B cell (primary cell): Measurements from ENCODE around the gene GIMAP1. TPM values are rescaled to one million over a fixed set of nuclear protein-coding genes. Genes with fewer than 3 reads are reported as not detected.

ENCODE experiments used
- ATAC-seq: fragments of 200-7000 bp; cut with Tn5 transposase; one replicate; pipeline ENCODE4 v1.10.0; 2021; ENCODE audit warnings: low read depth, mild to moderate bottlenecking, moderate number of reproducible peaks, moderate library complexity
- CTCF ChIA-PET: fragments of 350-600 bp; sonication (Branson Sonifier 250); formaldehyde crosslinking; loops from one replicate; lab custom pipeline; 2021; ENCODE audit warnings: antibody characterized with exemption, inconsistent platforms; lab: Charles Lee
- POLR2A ChIA-PET: fragments of 350-600 bp; sonication (Branson Sonifier 250); formaldehyde crosslinking; loops from one replicate; lab custom pipeline; 2021; ENCODE audit warnings: antibody characterized with exemption; lab: Charles Lee
- DNase-seq: peaks from one replicate; pipeline ENCODE4 v3.0.0; 2013
- H2AFZ ChIP-seq: 2 replicates; pipeline ENCODE4 v1.6.1; 2012; ENCODE audit warnings: mild to moderate bottlenecking, low read depth, low read length; ENCODE audit not compliant: insufficient read depth, poor library complexity, severe bottlenecking
- H3K27ac ChIP-seq, 2 donors: 1 replicate in 1 of 2; 2 replicates in 1 of 2; pipeline ENCODE4 v1.5.1; 2012 to 2013; ENCODE audit warnings: low read length in 2 of 2, mild to moderate bottlenecking in 2 of 2, moderate library complexity in 1 of 2
- H3K27me3 ChIP-seq, 4 experiments: fragments of 200-600 bp in 1 of 4; sonication (generic) in 1 of 4; replicated peaks in 1 of 4; 1 replicate in 2 of 4; 2 replicates in 2 of 4; pipeline versions ENCODE4 v1.6.1 to v1.7.0; 2013 to 2016; ENCODE audit warnings: low read length in 3 of 4, mild to moderate bottlenecking in 2 of 4, mixed read lengths in 1 of 4, moderate library complexity in 1 of 4; ENCODE audit not compliant: insufficient read depth in 4 of 4, control insufficient read depth in 3 of 4; ENCODE audit errors: control extremely low read depth in 1 of 4
- H3K36me3 ChIP-seq, 2 experiments: replicated peaks in 1 of 2; 1 replicate in 1 of 2; 2 replicates in 1 of 2; pipeline versions ENCODE4 v1.6.1 to v1.7.1; 2013; ENCODE audit warnings: low read length in 1 of 2; ENCODE audit not compliant: insufficient read depth in 2 of 2, control insufficient read depth in 1 of 2; ENCODE audit errors: control extremely low read depth in 1 of 2, extremely low read depth in 1 of 2
- H3K4me1 ChIP-seq, 2 donors: fragments of 200-600 bp in 1 of 2; sonication (generic) in 1 of 2; 1 replicate in 1 of 2; 2 replicates in 1 of 2; pipeline versions ENCODE4 v1.5.1 to v1.6.1; 2013 to 2017; ENCODE audit warnings: low read length in 2 of 2; ENCODE audit not compliant: control insufficient read depth in 2 of 2, insufficient read depth in 2 of 2
- H3K4me2 ChIP-seq: replicated peaks from 2 replicates; pipeline ENCODE3; 2012; ENCODE audit warnings: mild to moderate bottlenecking, low read depth, low read length; ENCODE audit not compliant: poor library complexity, severe bottlenecking
- H3K4me3 ChIP-seq, 5 experiments: fragments of 200-600 bp in 1 of 5; sonication (generic) in 1 of 5; 1 replicate in 3 of 5; 2 replicates in 2 of 5; pipeline versions ENCODE4 v1.5.1 to v1.7.0; 2011 to 2016; ENCODE audit warnings: low read length in 4 of 5, mild to moderate bottlenecking in 4 of 5, low read depth in 2 of 5, control low read depth in 1 of 5, moderate library complexity in 1 of 5; ENCODE audit not compliant: insufficient read depth in 1 of 5; ENCODE audit errors: control extremely low read depth in 1 of 5, extremely low read depth in 1 of 5
- H3K79me2 ChIP-seq: fragments of 200-600 bp; sonication (generic); one replicate; pipeline ENCODE4 v1.6.0; 2016; ENCODE audit warnings: low read length; ENCODE audit not compliant: control insufficient read depth, insufficient read depth
- H3K9ac ChIP-seq: fragments of 200-600 bp; sonication (generic); 2 replicates; pipeline ENCODE4 v1.6.1; 2017; ENCODE audit warnings: mild to moderate bottlenecking, low read length, moderate library complexity
- H3K9me3 ChIP-seq, 3 donors: one replicate each; pipeline versions ENCODE4 v1.6.1 to v1.7.1; 2013; ENCODE audit warnings: low read length in 2 of 3; ENCODE audit not compliant: control insufficient read depth in 2 of 3, insufficient read depth in 1 of 3; ENCODE audit errors: control extremely low read depth in 1 of 3
- H4K20me1 ChIP-seq: 2 replicates; pipeline ENCODE4 v1.6.0; 2012; ENCODE audit warnings: mild to moderate bottlenecking, low read length; ENCODE audit not compliant: insufficient read depth, control insufficient read depth, poor library complexity, severe bottlenecking
- H3K27ac Mint-ChIP-seq: one replicate; pipeline ENCODE4 v1.8.0; 2021; ENCODE audit warnings: mixed read lengths
- H3K27me3 Mint-ChIP-seq: one replicate; pipeline ENCODE4 v1.8.0; 2021; ENCODE audit warnings: mixed read lengths
- H3K4me1 Mint-ChIP-seq: one replicate; pipeline ENCODE4 v1.8.0; 2021; ENCODE audit warnings: mixed read lengths
- H3K4me3 Mint-ChIP-seq: one replicate; pipeline ENCODE4 v1.8.0; 2021; ENCODE audit warnings: mixed read lengths
- H3K9me3 Mint-ChIP-seq: one replicate; pipeline ENCODE4 v1.8.0; 2022; ENCODE audit warnings: mixed read lengths; ENCODE audit not compliant: insufficient read depth
- EZH2 ChIP-seq: IDR thresholded peaks from 2 replicates; pipeline ENCODE4 v1.6.1; 2012; ENCODE audit warnings: borderline replicate concordance, low read depth, mild to moderate bottlenecking, moderate library complexity, low read length; ENCODE audit not compliant: insufficient read depth, poor library complexity, severe bottlenecking
- WGBS: methylation state at CpG from one replicate; pipeline ENCODE4 v1.1.5; 2013; ENCODE audit warnings: missing lambda C conversion rate; ENCODE audit not compliant: insufficient coverage; 5-methylcytosine and 5-hydroxymethylcytosine counted together
- intact Hi-C: fragments of 100-400 bp; cut with micrococcal nuclease; formaldehyde crosslinking; loops from one replicate; pipeline ENCODE4 v1.10.0; 2022
- polyA plus RNA-seq: library from polyadenylated mRNA; depleted of rRNA; stranded (reverse); fragments of >200 nt; gene quantifications from 2 replicates; pipeline ENCODE4 v1.2.3, GENCODE V29; 2012
- total RNA-seq, 2 donors: library from RNA; stranded (reverse); fragments of 120-200 nt in 1 of 2; gene quantifications; 1 replicate in 1 of 2; 2 replicates in 1 of 2; pipeline versions ENCODE4 v1.2.3 to v1.2.4, GENCODE V29; 2013 to 2022
- TF ChIP-seq, protein P1 (sequence below): fragments of 200-600 bp; IDR thresholded peaks from one replicate; pipeline ENCODE4 v1.8.0; 2022; ENCODE audit warnings: antibody characterized with exemption, mild to moderate bottlenecking

Gene GIMAP1
- total and polyA plus RNA-seq, 2 donors (not counting 1 experiment from before 2014, with no cell fraction given), result 0.30 to 0.63 TPM

DNA sequence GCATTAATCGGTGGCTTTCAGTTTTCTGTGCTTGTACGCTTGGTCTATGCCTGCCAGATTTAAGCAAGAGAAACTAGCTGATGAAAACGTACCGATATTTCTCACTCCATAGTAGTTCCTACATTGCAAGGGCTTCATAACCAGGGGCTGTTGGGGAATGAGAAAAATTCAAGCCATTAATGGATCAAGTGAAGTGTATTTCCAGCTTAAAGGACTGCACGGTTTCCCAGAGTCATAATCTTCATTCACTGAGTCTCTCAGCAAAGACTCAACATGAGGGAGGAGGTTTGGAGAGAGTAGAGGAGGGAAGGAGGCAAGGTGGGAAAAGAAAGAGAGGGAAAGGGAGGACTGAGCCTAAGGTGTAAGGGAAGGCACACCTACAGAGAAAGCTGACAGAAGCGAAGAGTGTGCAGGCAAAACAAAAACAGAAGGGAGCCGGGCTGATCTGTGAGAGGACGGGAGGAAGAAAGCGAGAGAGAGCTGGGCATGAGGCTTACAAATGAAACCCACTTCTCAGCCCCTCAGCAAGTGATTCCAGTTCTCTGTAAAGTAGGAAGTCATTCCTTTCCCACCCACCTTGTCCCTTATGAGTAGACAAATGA is 30.3 kb upstream of the GIMAP1 start:
- ATAC-seq (no peak), DNase-seq (peak; percentile 11)
- ChIA-PET CTCF (interaction anchor here (0.8 kb wide), 1 partner anchor 212 kb away, joined by 3 read pairs; no protein-coding TSS in a partner anchor), POLR2A (interaction anchor here (0.5 to 0.6 kb wide), 2 partner anchors 1413 to 1771 kb away, joined by 3 to 4 read pairs; no protein-coding TSS in a partner anchor)
- peak overlapping the region; percentile 77 for H2AFZ ChIP-seq
- peaks cover 11 to 14% of the 10 kb centered on the region in 2 donors for H3K4me1 ChIP-seq
- peak overlapping the region; percentile 83 for H3K4me2 ChIP-seq
- peaks cover 31% of the 10 kb centered on the region for H3K79me2 ChIP-seq
- peaks cover 0 to 29% of the 10 kb centered on the region in 2 experiments for H3K36me3 ChIP-seq
- WGBS, result no CpG with 5 or more reads among the region's 9 CpGs
- H3K9me3 ChIP-seq, result no peaks in the 10 kb centered on the region
- intact Hi-C loops, result no loop called here
- no peaks in the 10 kb centered on the region for H4K20me1 ChIP-seq
- peak overlapping the region; percentile 89 for H3K4me3 Mint-ChIP-seq
- H3K27ac ChIP-seq, result peak overlapping the region; percentile 70 to 88
- no peaks in the 10 kb centered on the region for H3K27me3 Mint-ChIP-seq
- TF ChIP-seq, protein P1, sequence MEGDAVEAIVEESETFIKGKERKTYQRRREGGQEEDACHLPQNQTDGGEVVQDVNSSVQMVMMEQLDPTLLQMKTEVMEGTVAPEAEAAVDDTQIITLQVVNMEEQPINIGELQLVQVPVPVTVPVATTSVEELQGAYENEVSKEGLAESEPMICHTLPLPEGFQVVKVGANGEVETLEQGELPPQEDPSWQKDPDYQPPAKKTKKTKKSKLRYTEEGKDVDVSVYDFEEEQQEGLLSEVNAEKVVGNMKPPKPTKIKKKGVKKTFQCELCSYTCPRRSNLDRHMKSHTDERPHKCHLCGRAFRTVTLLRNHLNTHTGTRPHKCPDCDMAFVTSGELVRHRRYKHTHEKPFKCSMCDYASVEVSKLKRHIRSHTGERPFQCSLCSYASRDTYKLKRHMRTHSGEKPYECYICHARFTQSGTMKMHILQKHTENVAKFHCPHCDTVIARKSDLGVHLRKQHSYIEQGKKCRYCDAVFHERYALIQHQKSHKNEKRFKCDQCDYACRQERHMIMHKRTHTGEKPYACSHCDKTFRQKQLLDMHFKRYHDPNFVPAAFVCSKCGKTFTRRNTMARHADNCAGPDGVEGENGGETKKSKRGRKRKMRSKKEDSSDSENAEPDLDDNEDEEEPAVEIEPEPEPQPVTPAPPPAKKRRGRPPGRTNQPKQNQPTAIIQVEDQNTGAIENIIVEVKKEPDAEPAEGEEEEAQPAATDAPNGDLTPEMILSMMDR, result no peak
- TF ChIP-seq EZH2, result no peak
- H3K27me3 ChIP-seq, result no peaks in the 10 kb centered on the region
- peaks cover 6% of the 10 kb centered on the region for H3K9me3 Mint-ChIP-seq
- peak overlapping the region; percentile 94 for H3K9ac ChIP-seq
- peak overlapping the region; percentile 58 to 99 (median 79) for H3K4me3 ChIP-seq
- peaks cover 35% of the 10 kb centered on the region for H3K4me1 Mint-ChIP-seq
- H3K27ac Mint-ChIP-seq, result peak overlapping the region; percentile 91

DNA sequence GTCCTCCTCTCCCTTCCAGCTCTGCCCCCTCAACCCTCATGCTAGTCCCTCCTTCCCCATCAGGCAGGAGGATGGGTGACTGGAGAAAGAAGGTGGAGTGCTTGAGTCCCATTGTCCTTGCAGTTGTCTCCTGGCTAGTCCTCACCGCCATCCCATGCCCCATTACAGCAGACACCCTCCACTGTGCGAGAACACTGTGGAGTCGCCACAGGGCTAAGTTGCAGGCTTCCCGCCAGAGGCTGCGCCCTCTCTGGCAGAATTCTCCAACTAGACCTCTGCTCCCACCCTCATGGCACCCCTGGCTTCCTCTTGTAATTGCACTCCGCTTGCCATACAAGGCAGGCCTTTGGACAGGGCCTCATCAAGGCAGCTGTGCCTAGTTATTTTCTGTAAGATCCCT is 27.8 kb upstream of the GIMAP1 start:
- no peak overlapping the region for H3K27ac ChIP-seq
- peaks cover 11 to 14% of the 10 kb centered on the region in 2 donors for H3K4me1 ChIP-seq
- 100% methylated on average over 6 of the region's 6 CpGs for WGBS

More for the DNA sequence above, 27.8 kb upstream of the GIMAP1 start:
- H4K20me1 ChIP-seq, result no peaks in the 10 kb centered on the region
- ATAC-seq, result no peak
- H3K9me3 ChIP-seq, result peaks cover 0 to 14% (median 8%) of the 10 kb centered on the region in 3 donors
- intact Hi-C loops, result no loop called here
- peaks cover 5 to 43% of the 10 kb centered on the region in 2 experiments for H3K36me3 ChIP-seq
- no peak overlapping the region for H3K4me3 ChIP-seq
- Mint-ChIP-seq H3K27ac (no peak overlapping the region), H3K4me1 (peaks cover 35% of the 10 kb centered on the region), H3K27me3 (no peaks in the 10 kb centered on the region), H3K9me3 (peaks cover 13% of the 10 kb centered on the region), H3K4me3 (peak overlapping the region; percentile 44)
- H2AFZ ChIP-seq, result no peak overlapping the region
- no peak overlapping the region for H3K9ac ChIP-seq
- CTCF ChIA-PET, result no interaction called here
- no peaks in the 10 kb centered on the region for H3K27me3 ChIP-seq
- POLR2A ChIA-PET, result no interaction called here
- no peak for TF ChIP-seq EZH2
- TF ChIP-seq, protein P1, result no peak
- no peak for DNase-seq
- H3K79me2 ChIP-seq, result peaks cover 31% of the 10 kb centered on the region
- no peak overlapping the region for H3K4me2 ChIP-seq
